Neural progenitor cell (in vitro differentiated cells): ENCODE data around the gene GJA5. TPM values are rescaled to one million over a fixed set of nuclear protein-coding genes. Genes with fewer than 3 reads are reported as not detected.

Experiments used
- DNase-seq: peaks from one replicate; pipeline ENCODE4 v3.0.0-alpha.2; 2016; ENCODE audit warnings: low spot score
- H2AFZ ChIP-seq: fragments of 200-600 bp; sonication (generic); replicated peaks from 2 replicates; pipeline ENCODE4 v1.6.1; 2016; ENCODE audit warnings: antibody characterized with exemption
- H3F3A ChIP-seq: fragments of 200-600 bp; sonication (generic); 2 replicates; pipeline ENCODE4 v1.6.1; 2016; ENCODE audit warnings: antibody characterized with exemption, low read depth
- H3K27ac ChIP-seq: fragments of 200-600 bp; sonication (generic); 2 replicates; pipeline ENCODE4 v1.5.1; 2016; ENCODE audit warnings: mild to moderate bottlenecking
- H3K27me3 ChIP-seq: fragments of 200-600 bp; sonication (generic); 2 replicates; pipeline ENCODE4 v1.6.1; 2016; ENCODE audit warnings: mild to moderate bottlenecking, moderate library complexity
- H3K36me3 ChIP-seq: fragments of 200-600 bp; sonication (generic); 2 replicates; pipeline ENCODE4 v1.5.1; 2016
- H3K4me1 ChIP-seq: fragments of 200-600 bp; sonication (generic); 2 replicates; pipeline ENCODE4 v1.6.1; 2016; ENCODE audit warnings: mixed run types
- H3K4me2 ChIP-seq: fragments of 200-600 bp; sonication (generic); 2 replicates; pipeline ENCODE4 v1.6.1; 2016
- H3K4me3 ChIP-seq: fragments of 200-600 bp; sonication (generic); 2 replicates; pipeline ENCODE4 v1.5.1; 2016
- H3K79me2 ChIP-seq: fragments of 200-600 bp; sonication (generic); 2 replicates; pipeline ENCODE4 v1.6.1; 2016; ENCODE audit warnings: low read depth
- H3K9ac ChIP-seq: fragments of 200-600 bp; sonication (generic); 2 replicates; pipeline ENCODE4 v1.6.1; 2016
- H3K9me3 ChIP-seq: fragments of 200-600 bp; sonication (generic); 2 replicates; pipeline ENCODE4 v1.5.1; 2016; ENCODE audit warnings: low read depth
- H4K20me1 ChIP-seq: fragments of 200-600 bp; sonication (generic); 2 replicates; pipeline ENCODE4 v1.6.1; 2016; ENCODE audit warnings: low read depth
- H3K27ac Mint-ChIP-seq: 3 replicates; pipeline ENCODE4 v1.8.0; 2021; ENCODE audit warnings: mixed read lengths
- H3K27me3 Mint-ChIP-seq: 2 replicates; pipeline ENCODE4 v1.8.0; 2022; ENCODE audit warnings: low read depth, mild to moderate bottlenecking, inconsistent platforms, moderate library complexity, mixed read lengths; ENCODE audit not compliant: insufficient read depth
- H3K36me3 Mint-ChIP-seq: 3 replicates; pipeline ENCODE4 v1.8.0; 2021; ENCODE audit warnings: mixed read lengths
- H3K4me1 Mint-ChIP-seq: 3 replicates; pipeline ENCODE4 v1.8.0; 2021; ENCODE audit warnings: mixed read lengths
- H3K4me3 Mint-ChIP-seq: 3 replicates; pipeline ENCODE4 v1.8.0; 2021; ENCODE audit warnings: mild to moderate bottlenecking, moderate library complexity, mixed read lengths
- H3K9me3 Mint-ChIP-seq: 3 replicates; pipeline ENCODE4 v1.8.0; 2020; ENCODE audit warnings: mixed read lengths
- EZH2 ChIP-seq: fragments of 200-600 bp; sonication (generic); IDR thresholded peaks from 2 replicates; pipeline ENCODE4 v1.6.1; 2017; ENCODE audit warnings: antibody characterized with exemption, mild to moderate bottlenecking, moderate library complexity
- EZH2phosphoT487 ChIP-seq: fragments of 200-600 bp; sonication (generic); IDR thresholded peaks from 2 replicates; pipeline ENCODE4 v1.6.1; 2017; ENCODE audit warnings: antibody characterized with exemption
- total RNA-seq: library from RNA; depleted of rRNA; stranded (reverse); fragments of >200 nt; gene quantifications from 2 replicates; pipeline ENCODE4 v1.2.3, GENCODE V29; 2015; ENCODE audit warnings: low replicate concordance
- TF ChIP-seq, protein P1 (sequence below): fragments of 200-600 bp; sonication (generic); IDR thresholded peaks from 2 replicates; pipeline ENCODE4 v1.5.1; 2017; ENCODE audit warnings: antibody characterized with exemption, mild to moderate bottlenecking

The GJA5 gene
- total RNA-seq, 1 donor from 2014 or later: 0.11 TPM

- Histone ChIP-seq H2AFZ (no peak overlapping the region), H4K20me1 (no peaks in the 10 kb centered on the region), H3K4me2 (no peak overlapping the region), H3K27me3 (no peaks in the 10 kb centered on the region), H3F3A (no peaks in the 10 kb centered on the region), H3K36me3 (no peaks in the 10 kb centered on the region), H3K4me1 (peaks cover 8% of the 10 kb centered on the region), H3K79me2 (no peaks in the 10 kb centered on the region), H3K9me3 (no peaks in the 10 kb centered on the region), H3K4me3 (no peak overlapping the region), H3K27ac (no peak overlapping the region), H3K9ac (no peak overlapping the region)
- Mint-ChIP-seq H3K27me3 (peaks cover 3% of the 10 kb centered on the region), H3K36me3 (no peaks in the 10 kb centered on the region), H3K27ac (peak overlapping the region; percentile 28), H3K4me3 (no peak overlapping the region), H3K9me3 (peaks cover 5% of the 10 kb centered on the region), H3K4me1 (peaks cover 20% of the 10 kb centered on the region)
- DNase-seq: no peak
- TF ChIP-seq EZH2 (no peak), EZH2phosphoT487 (no peak)
- TF ChIP-seq, protein P1, sequence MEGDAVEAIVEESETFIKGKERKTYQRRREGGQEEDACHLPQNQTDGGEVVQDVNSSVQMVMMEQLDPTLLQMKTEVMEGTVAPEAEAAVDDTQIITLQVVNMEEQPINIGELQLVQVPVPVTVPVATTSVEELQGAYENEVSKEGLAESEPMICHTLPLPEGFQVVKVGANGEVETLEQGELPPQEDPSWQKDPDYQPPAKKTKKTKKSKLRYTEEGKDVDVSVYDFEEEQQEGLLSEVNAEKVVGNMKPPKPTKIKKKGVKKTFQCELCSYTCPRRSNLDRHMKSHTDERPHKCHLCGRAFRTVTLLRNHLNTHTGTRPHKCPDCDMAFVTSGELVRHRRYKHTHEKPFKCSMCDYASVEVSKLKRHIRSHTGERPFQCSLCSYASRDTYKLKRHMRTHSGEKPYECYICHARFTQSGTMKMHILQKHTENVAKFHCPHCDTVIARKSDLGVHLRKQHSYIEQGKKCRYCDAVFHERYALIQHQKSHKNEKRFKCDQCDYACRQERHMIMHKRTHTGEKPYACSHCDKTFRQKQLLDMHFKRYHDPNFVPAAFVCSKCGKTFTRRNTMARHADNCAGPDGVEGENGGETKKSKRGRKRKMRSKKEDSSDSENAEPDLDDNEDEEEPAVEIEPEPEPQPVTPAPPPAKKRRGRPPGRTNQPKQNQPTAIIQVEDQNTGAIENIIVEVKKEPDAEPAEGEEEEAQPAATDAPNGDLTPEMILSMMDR: no peak
These were observed 34.7 kb downstream of the GJA5 start for GRCh38 chr1:147725685-147726084.

DNA sequence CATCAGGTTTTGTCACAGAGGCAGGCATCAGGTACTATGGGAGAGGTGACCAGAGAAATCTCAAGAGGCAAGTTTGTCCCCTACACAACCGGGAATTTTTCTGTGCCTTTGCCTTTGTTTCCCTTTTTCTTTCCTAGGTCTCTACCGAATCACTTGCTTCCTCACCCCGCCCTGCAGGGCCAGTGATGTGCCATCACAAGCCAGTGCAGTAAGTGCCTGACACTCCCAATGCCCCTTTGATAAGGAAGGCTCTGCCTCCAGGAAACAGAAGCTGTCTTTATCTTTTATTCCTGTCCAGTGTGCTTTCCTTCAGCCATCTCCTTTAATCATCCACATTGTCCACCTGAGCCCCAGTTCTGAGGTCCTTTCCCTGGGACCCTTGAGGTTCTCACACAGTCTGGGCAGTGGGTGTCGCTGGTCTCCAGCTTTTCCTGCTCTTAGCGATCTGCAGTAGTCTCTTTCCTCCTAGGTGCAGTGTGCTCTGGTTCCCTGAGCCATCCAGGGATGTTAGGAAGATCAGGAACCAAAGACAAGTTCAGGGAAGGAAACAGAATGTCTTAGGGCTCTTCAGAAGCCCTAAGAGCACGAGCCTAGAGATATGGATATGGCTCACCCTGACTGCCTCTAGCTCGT is 36.6 kb downstream of the GJA5 start:
- H3F3A ChIP-seq: no peaks in the 10 kb centered on the region
- H4K20me1 ChIP-seq: no peaks in the 10 kb centered on the region
- H3K9ac ChIP-seq: no peak overlapping the region
- no peaks in the 10 kb centered on the region for H3K9me3 ChIP-seq
- Mint-ChIP-seq H3K4me1 (peaks cover 20% of the 10 kb centered on the region), H3K27me3 (peaks cover 6% of the 10 kb centered on the region), H3K9me3 (peaks cover 10% of the 10 kb centered on the region), H3K36me3 (no peaks in the 10 kb centered on the region), H3K4me3 (no peak overlapping the region), H3K27ac (peak overlapping the region; percentile 50)
- DNase-seq: peak; percentile 82
- H3K4me3 ChIP-seq: no peak overlapping the region
- H2AFZ ChIP-seq: no peak overlapping the region
- H3K27me3 ChIP-seq: no peaks in the 10 kb centered on the region
- H3K27ac ChIP-seq: no peak overlapping the region
- peaks cover 8% of the 10 kb centered on the region for H3K4me1 ChIP-seq
- no peaks in the 10 kb centered on the region for H3K36me3 ChIP-seq
- TF ChIP-seq, protein P1: peak; percentile 81
- no peak for TF ChIP-seq EZH2
- H3K4me2 ChIP-seq: no peak overlapping the region
- H3K79me2 ChIP-seq: no peaks in the 10 kb centered on the region

GRCh38 chr1:147722124-147722523 is 38.3 kb downstream of the GJA5 start:
- Histone ChIP-seq H3K27ac (no peak overlapping the region), H2AFZ (no peak overlapping the region), H3K4me1 (peaks cover 8% of the 10 kb centered on the region), H3K36me3 (no peaks in the 10 kb centered on the region), H3K79me2 (no peaks in the 10 kb centered on the region), H3F3A (no peaks in the 10 kb centered on the region), H3K9me3 (no peaks in the 10 kb centered on the region), H3K27me3 (no peaks in the 10 kb centered on the region), H3K4me2 (no peak overlapping the region), H4K20me1 (no peaks in the 10 kb centered on the region), H3K9ac (no peak overlapping the region), H3K4me3 (no peak overlapping the region)
- Mint-ChIP-seq H3K4me3 (no peak overlapping the region), H3K36me3 (no peaks in the 10 kb centered on the region), H3K9me3 (peaks cover 12% of the 10 kb centered on the region), H3K4me1 (peaks cover 18% of the 10 kb centered on the region), H3K27me3 (peaks cover 6% of the 10 kb centered on the region), H3K27ac (no peak overlapping the region)
- peak; percentile 13 for DNase-seq
- no peak for TF ChIP-seq EZH2
- TF ChIP-seq EZH2phosphoT487: no peak
- TF ChIP-seq, protein P1: no peak
